ENCODE results near the gene ABCC1.
A peak's percentile ranks its signal among the peaks of the same experiment; 100 is the strongest.
"Not testable (repeated sequence)": the region's sequence is repeated elsewhere in the genome, so short reads cannot be mapped to it uniquely, and the experiment has no call there.

The ABCC1 gene

GRCh38 chr16:15946257-15947044 lies 3.0 kb upstream of the ABCC1 start:
- no peak for DNase-seq

DNA sequence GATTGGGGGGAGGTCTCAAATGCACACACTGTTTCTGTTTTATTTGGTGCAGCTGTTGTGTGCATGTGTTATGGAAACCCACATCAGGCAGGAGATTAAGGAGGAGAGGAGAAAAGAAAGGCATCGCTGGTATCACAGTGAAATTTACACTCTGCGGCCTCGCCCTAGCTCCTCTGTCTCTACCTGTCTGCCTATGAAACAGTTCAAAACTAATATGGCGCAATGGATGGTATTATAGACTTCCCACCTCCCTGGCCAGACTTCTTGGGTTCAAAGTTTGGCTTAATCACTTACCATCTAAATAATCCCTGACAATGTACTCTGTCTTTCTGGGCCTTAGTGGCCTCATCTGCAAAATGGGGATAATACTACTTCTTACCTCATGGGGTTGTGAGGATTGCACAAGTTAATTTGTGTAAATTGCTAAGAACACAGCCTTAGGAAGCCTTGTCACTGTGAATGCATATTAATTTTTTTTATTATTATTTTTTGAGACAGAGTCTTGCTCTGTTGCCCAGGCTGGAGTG lies 1.4 kb upstream of the ABCC1 start:
- no peak for DNase-seq

DNA sequence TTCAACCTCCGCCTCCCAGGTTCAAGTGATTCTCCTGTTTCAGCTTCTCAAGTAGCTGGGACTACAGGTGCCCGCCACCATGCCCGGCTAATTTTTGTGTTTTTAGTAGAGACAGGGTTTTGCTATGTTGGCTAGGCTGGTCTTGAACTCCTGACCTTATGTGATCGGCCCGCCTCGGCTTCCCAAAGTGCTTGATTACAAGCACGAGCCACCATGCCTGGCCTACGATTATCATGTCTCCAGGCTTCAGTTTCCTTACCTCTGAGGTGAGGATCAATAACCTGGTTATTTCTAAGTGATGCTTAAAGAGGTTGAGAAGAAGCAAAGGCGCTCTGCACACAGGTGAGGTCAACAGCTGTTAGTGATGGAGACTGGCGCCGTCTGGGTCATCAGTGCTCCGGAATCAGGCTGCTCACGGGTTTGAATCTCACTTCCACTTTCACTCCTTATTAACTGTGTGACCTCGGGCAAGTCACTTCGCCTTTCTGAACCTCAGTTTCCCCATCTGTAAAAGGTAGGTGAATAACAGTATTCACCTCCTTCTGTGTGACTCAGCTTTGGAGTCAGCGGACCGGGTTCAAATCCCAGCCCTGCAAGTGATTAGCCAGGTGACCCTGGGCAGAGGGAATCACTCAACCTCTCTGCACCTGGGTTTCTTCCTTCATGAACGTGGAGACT lies 745 bp upstream of the ABCC1 start:
- no peak for DNase-seq

- DNase-seq, result no peak
Observed at GRCh38 chr16:15950161-15950854, 892 bp downstream of the ABCC1 start.

- DNase-seq, result no peak
Observed at GRCh38 chr16:15950869-15951268, 1.5 kb downstream of the ABCC1 start.

DNA sequence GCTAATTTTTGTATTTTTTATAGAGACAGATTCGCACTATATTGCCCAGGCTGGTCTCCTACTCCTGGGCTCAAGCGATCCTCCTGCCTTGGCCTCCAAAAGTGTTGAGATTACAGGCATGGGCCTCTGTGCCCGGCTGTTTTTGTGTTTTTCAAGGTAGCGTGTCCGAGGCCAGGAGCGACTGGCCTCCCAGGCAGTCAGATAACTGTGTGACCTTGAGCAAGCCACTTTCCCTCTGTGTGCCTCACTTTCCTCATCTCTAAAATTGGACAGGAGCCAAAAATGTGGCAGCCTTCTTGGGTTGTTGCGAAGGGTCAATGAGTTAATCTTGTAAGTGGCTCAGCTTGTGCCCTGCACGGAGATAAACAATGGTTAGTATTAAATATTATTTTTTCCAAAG lies 2.4 kb downstream of the ABCC1 start:
- no peak for DNase-seq

DNA sequence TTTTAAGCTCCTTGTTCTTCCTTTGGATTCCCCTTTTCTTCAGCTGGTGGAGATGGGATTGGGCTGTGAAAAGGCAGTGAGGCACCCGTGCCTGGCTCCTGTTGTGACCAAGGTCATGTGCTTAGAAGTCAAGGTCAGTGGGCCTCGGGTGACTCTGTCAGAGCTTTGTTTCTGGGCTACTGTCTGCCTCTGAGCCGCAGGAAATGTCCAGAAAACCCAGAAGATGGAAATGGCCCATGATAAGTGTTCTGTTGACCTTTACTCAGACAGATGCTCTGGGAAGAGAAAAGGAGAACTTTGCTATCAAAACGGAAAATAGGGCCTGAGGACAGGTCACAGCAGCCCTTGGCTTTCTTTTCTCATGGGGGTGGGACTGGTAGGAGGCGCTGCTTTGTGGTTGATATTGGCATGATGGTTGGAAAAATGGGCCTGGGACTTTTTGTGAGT lies 2.9 kb downstream of the ABCC1 start:
- DNase-seq, result no peak

- DNase-seq, result no peak
Observed at GRCh38 chr16:15953477-15953876, 4.1 kb downstream of the ABCC1 start.

GRCh38 chr16:15953929-15954813 lies 4.8 kb downstream of the ABCC1 start:
- no peak for DNase-seq

GRCh38 chr16:15954814-15955151 lies 5.4 kb downstream of the ABCC1 start:
- no peak for DNase-seq

DNA sequence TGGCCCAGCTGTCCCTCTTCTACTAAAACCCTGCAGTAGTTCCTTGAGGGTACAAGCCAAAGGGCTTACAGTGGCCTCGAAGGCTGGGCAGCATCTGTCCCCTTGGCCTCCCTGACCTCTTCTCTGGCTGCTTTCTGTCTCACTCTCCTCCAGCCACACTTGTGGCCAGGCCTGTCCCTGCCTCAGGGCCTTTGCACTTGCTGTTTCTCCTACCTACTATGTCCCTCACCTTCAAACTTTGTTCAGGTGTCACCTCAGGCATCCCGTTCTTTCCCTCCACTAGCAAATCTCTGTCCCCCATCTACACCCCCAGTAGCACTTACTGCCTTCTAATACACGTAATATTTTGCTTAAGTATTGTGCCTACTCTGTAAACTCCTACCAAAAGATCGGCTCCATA lies 6.0 kb downstream of the ABCC1 start:
- no peak for DNase-seq

GRCh38 chr16:15956106-15956505 lies 6.7 kb downstream of the ABCC1 start:
- not testable (repeated sequence) for DNase-seq

DNA sequence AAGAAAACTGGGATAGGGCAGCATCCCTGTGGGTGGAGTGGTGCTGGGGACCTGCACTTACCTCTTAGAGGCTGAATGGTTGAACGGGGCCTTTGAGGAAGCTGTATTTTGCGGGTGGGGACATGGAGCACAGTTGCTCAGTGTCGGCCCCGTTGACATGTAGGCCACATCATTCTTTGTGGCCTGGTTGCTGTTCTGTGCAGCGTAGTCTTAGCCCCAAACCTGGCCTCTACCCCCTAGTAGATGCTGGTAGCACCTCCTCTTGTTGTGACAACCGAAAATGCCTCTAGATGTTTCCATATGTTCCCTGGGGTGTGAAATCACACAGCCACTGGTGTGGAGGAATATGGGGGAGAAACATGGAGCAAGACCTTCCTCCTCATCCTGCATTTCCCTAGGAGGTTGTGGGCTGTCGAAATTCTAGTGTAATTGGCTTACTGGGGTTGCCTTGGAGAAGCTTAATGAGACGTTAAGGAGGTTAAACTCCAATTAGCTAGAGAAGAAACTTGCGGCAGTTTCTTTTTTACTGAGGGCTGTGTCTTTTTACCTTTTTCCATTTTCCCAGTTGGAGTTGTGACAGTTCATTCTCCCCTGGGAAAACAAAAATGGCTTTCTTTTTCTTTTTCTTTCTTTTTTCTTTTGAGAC lies 9.4 kb downstream of the ABCC1 start:
- no peak for DNase-seq

DNA sequence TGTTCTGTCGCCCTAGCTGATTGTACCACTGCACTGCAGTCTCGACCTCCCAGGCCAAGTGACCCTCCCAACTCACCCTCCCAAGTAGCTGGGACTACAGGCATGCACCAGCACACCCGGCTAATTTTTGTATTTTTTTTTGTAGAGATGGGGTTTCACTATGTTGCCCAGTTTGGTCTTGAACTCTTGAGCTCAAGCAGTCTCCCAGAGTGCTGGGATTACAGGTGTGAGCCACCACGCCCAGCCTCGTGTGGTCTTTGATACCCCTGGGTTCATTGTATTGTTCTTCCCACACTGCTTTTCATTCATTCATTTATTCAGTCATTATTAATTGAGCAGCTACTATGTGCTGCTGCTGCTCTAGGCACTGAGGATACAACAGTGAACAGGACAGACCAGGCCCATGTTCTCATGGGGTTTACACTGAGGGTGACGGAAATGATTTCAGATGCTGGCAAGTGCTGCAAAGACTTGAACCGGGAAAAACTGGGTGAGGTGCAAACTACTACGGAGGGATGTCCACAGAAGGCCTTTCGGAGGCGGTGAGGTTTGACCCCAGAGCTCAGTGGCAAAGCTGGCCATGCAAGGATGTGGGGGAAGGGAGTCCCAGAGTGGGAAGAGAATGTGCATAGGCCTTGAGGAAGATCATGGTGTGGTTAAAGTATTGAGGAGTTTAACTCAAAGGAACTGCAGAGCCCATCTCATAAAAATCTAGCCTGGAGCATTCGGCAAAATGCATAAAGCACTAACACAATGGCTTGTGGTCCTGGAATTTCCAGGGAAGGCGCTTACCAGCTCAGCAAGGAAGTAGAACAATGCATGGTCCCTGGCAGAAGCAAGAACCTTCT lies 10.9 kb downstream of the ABCC1 start:
- no peak for DNase-seq

- no peak for DNase-seq
Observed at GRCh38 chr16:15961060-15961511, 11.7 kb downstream of the ABCC1 start.

GRCh38 chr16:15961571-15962090 lies 12.2 kb downstream of the ABCC1 start:
- no peak for DNase-seq

DNA sequence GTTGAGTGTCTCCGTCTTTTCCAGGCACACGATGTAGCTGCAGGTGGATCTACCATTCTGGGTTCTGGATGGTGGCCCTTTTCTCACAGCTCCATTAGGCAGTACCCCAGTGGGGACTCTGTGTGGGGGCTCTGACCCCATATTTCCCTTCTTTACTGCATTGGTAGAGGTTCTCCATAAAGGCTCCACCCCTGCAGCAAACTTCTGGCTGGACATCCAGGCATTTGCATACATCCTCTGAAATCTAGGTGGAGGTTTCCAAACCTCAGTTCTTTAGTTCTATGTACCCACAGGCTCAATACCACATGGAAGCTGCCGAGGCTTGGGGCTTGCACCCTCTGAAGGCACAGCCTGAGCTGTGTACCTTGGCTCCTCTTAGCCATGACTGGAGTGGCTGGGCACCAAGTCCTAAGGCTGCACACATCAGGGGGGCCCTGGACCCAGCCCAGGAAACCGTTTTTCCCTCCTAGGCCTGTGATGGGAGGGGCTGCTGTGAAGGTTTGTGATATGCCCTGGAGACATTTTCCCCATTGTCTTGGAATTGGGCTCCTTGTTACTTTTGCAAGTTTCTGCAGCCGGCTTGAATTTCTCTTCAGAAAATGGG lies 14.0 kb downstream of the ABCC1 start:
- DNase-seq, result no peak

- no peak for DNase-seq
Observed at GRCh38 chr16:15966420-15966819, 17.0 kb downstream of the ABCC1 start.

GRCh38 chr16:15966836-15967546 lies 17.6 kb downstream of the ABCC1 start:
- DNase-seq, result peak; percentile 40

Measured in amniotic stem cell (primary cell).